K562 (cell line): ENCODE results near the gene RABGAP1. TPM values are rescaled to one million over a fixed set of nuclear protein-coding genes. Genes with fewer than 3 reads are reported as not detected.

ENCODE experiments used
- CGGBP1 ChIP-seq: fragments of 250-450 bp; sonication (Bioruptor Pico); IDR thresholded peaks from 2 replicates; pipeline ENCODE4 v1.9.0; 2021; ENCODE audit warnings: mild to moderate bottlenecking
- E2F8 ChIP-seq: fragments of 450-650 bp; IDR thresholded peaks from 2 replicates; pipeline ENCODE4 v1.7.1; 2018; ENCODE audit warnings: mild to moderate bottlenecking, low read depth; ENCODE audit not compliant: partially characterized antibody
- FOXP4 ChIP-seq: sonication (generic); formaldehyde crosslinking; IDR thresholded peaks from 2 replicates; pipeline ENCODE4 v1.8.0; 2022; ENCODE audit warnings: mild to moderate bottlenecking, missing genetic modification reagents, borderline replicate concordance
- HCFC1 ChIP-seq: IDR thresholded peaks from 2 replicates; pipeline ENCODE4 v1.6.1; 2012; ENCODE audit warnings: low read depth, low read length, improper control_type of control experiment
- HSF4 ChIP-seq: fragments of 250-450 bp; sonication (Bioruptor Pico); IDR thresholded peaks from 2 replicates; pipeline ENCODE4 v2.1.2; 2022; ENCODE audit warnings: mild to moderate bottlenecking, moderate library complexity, borderline replicate concordance
- MED1 ChIP-seq: sonication (generic); formaldehyde crosslinking; IDR thresholded peaks from 2 replicates; pipeline ENCODE4 v1.8.1; 2023; ENCODE audit warnings: missing genetic modification reagents, borderline replicate concordance
- MYC ChIP-seq, 2 experiments: fragments of 250-450 bp in 1 of 2; sonication (Bioruptor Pico) in 1 of 2; IDR thresholded peaks; 2 replicates each; pipeline versions ENCODE4 v1.5.1 to v1.6.1; 2012 to 2021; ENCODE audit warnings: low read depth in 2 of 2, borderline replicate concordance in 1 of 2, improper control_type of control experiment in 1 of 2, low read length in 1 of 2, mild to moderate bottlenecking in 1 of 2, moderate library complexity in 1 of 2
- NCOA1 ChIP-seq: fragments of 450-650 bp; IDR thresholded peaks from 2 replicates; pipeline ENCODE4 v1.6.1; 2016; ENCODE audit warnings: low read depth
- NR2C1 ChIP-seq, 2 experiments: fragments of 450-650 bp; IDR thresholded peaks; 2 replicates each; pipeline ENCODE4 v1.6.1; 2017; ENCODE audit warnings: mild to moderate bottlenecking in 2 of 2, antibody characterized with exemption in 1 of 2, inconsistent platforms in 1 of 2, missing compliant biosample characterization in 1 of 2, missing genetic modification characterization in 1 of 2
- SIN3A ChIP-seq, 2 experiments: fragments of 150-350 bp in 1 of 2; IDR thresholded peaks; 2 replicates each; pipeline ENCODE4 v1.6.1; 2011 to 2016; ENCODE audit warnings: borderline replicate concordance in 2 of 2, low read depth in 2 of 2, low read length in 2 of 2, mild to moderate bottlenecking in 2 of 2, moderate library complexity in 2 of 2; ENCODE audit not compliant: control insufficient read depth in 1 of 2
- SREBF1 ChIP-seq: fragments of 150-350 bp; IDR thresholded peaks from 2 replicates; pipeline ENCODE4 v1.6.1; 2014; ENCODE audit warnings: antibody characterized with exemption, low read depth, low read length, borderline replicate concordance
- ZBTB9 ChIP-seq: fragments of 450-650 bp; formaldehyde crosslinking; IDR thresholded peaks from 2 replicates; pipeline ENCODE4 v1.4.0; 2020; ENCODE audit warnings: mild to moderate bottlenecking, moderate library complexity
- ZNF184 ChIP-seq: sonication (generic); formaldehyde crosslinking; IDR thresholded peaks from 2 replicates; pipeline ENCODE4 v1.5.0; 2020; ENCODE audit warnings: missing genetic modification reagents
- ZNF449 ChIP-seq: fragments of 250-450 bp; sonication (Bioruptor Pico); IDR thresholded peaks from 2 replicates; pipeline ENCODE4 v1.8.0; 2022; ENCODE audit warnings: moderate library complexity, mild to moderate bottlenecking, inconsistent platforms
- ZNF644 ChIP-seq: fragments of 200-800 bp; sonication (Bioruptor generic); IDR thresholded peaks from 2 replicates; pipeline ENCODE4 v1.6.1; 2016; ENCODE audit warnings: low read depth, missing genetic modification characterization, missing compliant biosample characterization
- ZNF668 ChIP-seq: fragments of 250-450 bp; sonication (Bioruptor Pico); IDR thresholded peaks from 2 replicates; pipeline ENCODE4 v1.8.0; 2022; ENCODE audit warnings: mild to moderate bottlenecking, inconsistent platforms
- polyA plus RNA-seq, 8 experiments: library from polyadenylated mRNA; depleted of rRNA in 4 of 8; stranded (reverse) in 5 of 8; unstranded in 3 of 8; fragments of >200 nt; fragmentation: Nextera tagmentation in 2 of 8; fragmentation: Illumina TruSeq in 1 of 8; extraction: Ambion mirVana in 2 of 8; extraction: Trizol in 1 of 8; gene quantifications; 2 replicates each; pipeline versions ENCODE4 v1.2.1 to v1.2.3, GENCODE V29; 2011 to 2014; ENCODE audit warnings: inconsistent platforms in 1 of 8, missing spikeins in 1 of 8
- total RNA-seq, 7 experiments: library from RNA; depleted of rRNA in 6 of 7; stranded (reverse); fragments of >200 nt in 6 of 7; fragmentation: Illumina TruSeq in 2 of 7; extraction: Trizol in 2 of 7; gene quantifications; 2 replicates each; pipeline versions ENCODE4 v1.2.1 to v1.2.3, GENCODE V29; 2011 to 2021; ENCODE audit warnings: low replicate concordance in 1 of 7

RABGAP1 gene
- total and polyA plus RNA-seq, 9 of the 15 experiments (the other 6 are each of a cell fraction or from before 2014, with no cell fraction given): 1.5 to 22.7 (median 13.1) TPM

- TF ChIP-seq HCFC1 (peak; percentile 90), SREBF1 (0 out of 2 replicates have a peak, but pooled peaks have one; percentile 66), SIN3A (IDR thresholded peaks at IDR 0.05; ENCODE audit: borderline replicate concordance in 2 of 2, control insufficient read depth in 1 of 2, low read depth in 2 of 2, low read length in 2 of 2) (peak; percentile 46 to 65; a peak in 2 of 4 replicates), ZNF449 (0 out of 2 replicates have a peak, but pooled peaks have one; percentile 12), CGGBP1 (CRISPR knock-in tag) (0 out of 2 replicates have a peak, but pooled peaks have one; percentile 64), NCOA1 (no peak), MED1 (no peak), ZNF184 (CRISPR knock-in tag) (no peak), ZBTB9 (CRISPR knock-in tag) (peak; percentile 76), FOXP4 (CRISPR knock-in tag) (no peak; the same call in 1 of the 2 replicates), E2F8 (no peak), ZNF644 (tag) (peak; percentile 41; the same call in 1 of the 2 replicates), NR2C1 (IDR thresholded peaks at IDR 0.05) (peak; percentile 80; the same call in 1 of the 2 replicates), NR2C1 (tag; IDR thresholded peaks at IDR 0.05) (peak; percentile 64; the same call in 1 of the 2 replicates), ZNF668 (CRISPR knock-in tag) (0 out of 2 replicates have a peak, but pooled peaks have one; percentile 51), HSF4 (CRISPR knock-in tag) (no peak), MYC (IDR thresholded peaks at IDR 0.05; ENCODE audit: low read depth, low read length) (peak; percentile 43; the same call in 1 of the 2 replicates), MYC (CRISPR knock-in tag; IDR thresholded peaks at IDR 0.05; ENCODE audit: borderline replicate concordance, low read depth) (no peak)
These were observed 35.8 kb upstream of the RABGAP1 start, which contains the start of gene RC3H2 (continued) for GRCh38 chr9:122904823-122905710.
